Trophoblast cell (in vitro differentiated cells and primary cell): ENCODE measurements around the gene ANKK1.
A peak's percentile ranks its signal among the peaks of the same experiment; 100 is the strongest.

ENCODE experiments used
- DNase-seq, 2 donors: peaks; one replicate each; pipeline ENCODE4 v3.0.0-alpha.2; 2016
- H2AFZ ChIP-seq: 2 replicates; pipeline ENCODE4 v1.6.1; 2013; ENCODE audit warnings: low read length, moderate library complexity, mild to moderate bottlenecking; ENCODE audit not compliant: insufficient read depth, poor library complexity
- H2AK5ac ChIP-seq: 2 replicates; pipeline ENCODE4 v1.6.1; 2013; ENCODE audit warnings: mild to moderate bottlenecking, low read length
- H2BK120ac ChIP-seq: 2 replicates; pipeline ENCODE4 v1.6.1; 2013; ENCODE audit warnings: low read length, mild to moderate bottlenecking, moderate library complexity; ENCODE audit not compliant: insufficient read depth, poor library complexity
- H2BK12ac ChIP-seq: 2 replicates; pipeline ENCODE4 v1.6.1; 2013; ENCODE audit warnings: mild to moderate bottlenecking, low read length, moderate library complexity
- H2BK5ac ChIP-seq: 2 replicates; pipeline ENCODE4 v1.6.1; 2013; ENCODE audit warnings: low read length, low read depth, moderate library complexity, mild to moderate bottlenecking; ENCODE audit not compliant: poor library complexity
- H3K14ac ChIP-seq: 2 replicates; pipeline ENCODE4 v1.6.1; 2013; ENCODE audit warnings: mild to moderate bottlenecking, low read length
- H3K18ac ChIP-seq: 2 replicates; pipeline ENCODE4 v1.6.1; 2013; ENCODE audit warnings: mild to moderate bottlenecking, low read length
- H3K23ac ChIP-seq: 2 replicates; pipeline ENCODE4 v1.6.1; 2013; ENCODE audit warnings: low read length
- H3K27ac ChIP-seq: 2 replicates; pipeline ENCODE4 v1.5.1; 2013; ENCODE audit warnings: low read depth, mild to moderate bottlenecking, inconsistent platforms, low read length, moderate library complexity
- H3K27me3 ChIP-seq: 2 replicates; pipeline ENCODE4 v1.6.1; 2013; ENCODE audit warnings: inconsistent platforms, mild to moderate bottlenecking, low read length, moderate library complexity; ENCODE audit not compliant: insufficient read depth
- H3K36me3 ChIP-seq, 2 experiments: 1 replicate in 1 of 2; 2 replicates in 1 of 2; pipeline ENCODE4 v1.6.1; 2013; ENCODE audit warnings: low read length in 2 of 2, mild to moderate bottlenecking in 2 of 2, moderate library complexity in 1 of 2; ENCODE audit not compliant: insufficient read depth in 2 of 2, control insufficient read depth in 1 of 2
- H3K4ac ChIP-seq: 2 replicates; pipeline ENCODE4 v1.6.1; 2013; ENCODE audit warnings: low read depth, mild to moderate bottlenecking, low read length, moderate library complexity
- H3K4me1 ChIP-seq, 2 experiments: 1 replicate in 1 of 2; 2 replicates in 1 of 2; pipeline ENCODE4 v1.6.1; 2013; ENCODE audit warnings: low read length in 2 of 2, mild to moderate bottlenecking in 2 of 2, moderate library complexity in 1 of 2; ENCODE audit not compliant: insufficient read depth in 2 of 2, control insufficient read depth in 1 of 2
- H3K4me2 ChIP-seq: 2 replicates; pipeline ENCODE4 v1.6.1; 2013; ENCODE audit warnings: inconsistent platforms, mild to moderate bottlenecking, low read length, moderate library complexity
- H3K4me3 ChIP-seq: 2 replicates; pipeline ENCODE4 v1.5.1; 2013; ENCODE audit warnings: mild to moderate bottlenecking, low read depth, low read length, inconsistent platforms
- H3K79me1 ChIP-seq: one replicate; pipeline ENCODE4 v1.6.1; 2013; ENCODE audit warnings: low read length
- H3K79me2 ChIP-seq: 2 replicates; pipeline ENCODE4 v1.6.1; 2013; ENCODE audit warnings: low read length, mild to moderate bottlenecking; ENCODE audit not compliant: control insufficient read depth, insufficient read depth, poor library complexity
- H3K9ac ChIP-seq: 2 replicates; pipeline ENCODE4 v1.6.1; 2013; ENCODE audit warnings: mild to moderate bottlenecking, low read length
- H3K9me3 ChIP-seq: 2 replicates; pipeline ENCODE4 v1.6.1; 2013; ENCODE audit warnings: low read depth, mild to moderate bottlenecking, control low read depth, inconsistent platforms, low read length; ENCODE audit not compliant: insufficient read depth
- H4K12ac ChIP-seq: 2 replicates; pipeline ENCODE4 v1.6.1; 2013; ENCODE audit warnings: low read depth, mild to moderate bottlenecking, low read length, moderate library complexity
- H4K8ac ChIP-seq: 2 replicates; pipeline ENCODE4 v1.6.1; 2013; ENCODE audit warnings: low read depth, mild to moderate bottlenecking, low read length, moderate library complexity
- H4K91ac ChIP-seq: one replicate; pipeline ENCODE4 v1.6.1; 2013; ENCODE audit warnings: low read depth, mild to moderate bottlenecking, low read length, moderate library complexity
- WGBS: extraction: QIAGEN DNeasy Blood & Tissue Kit; methylation state at CpG from one replicate; pipeline ENCODE4 v1.1.7; 2013; ENCODE audit warnings: missing lambda C conversion rate; ENCODE audit not compliant: insufficient read length, insufficient coverage; ENCODE audit errors: extremely low coverage; 5-methylcytosine and 5-hydroxymethylcytosine counted together

Gene ANKK1

DNA sequence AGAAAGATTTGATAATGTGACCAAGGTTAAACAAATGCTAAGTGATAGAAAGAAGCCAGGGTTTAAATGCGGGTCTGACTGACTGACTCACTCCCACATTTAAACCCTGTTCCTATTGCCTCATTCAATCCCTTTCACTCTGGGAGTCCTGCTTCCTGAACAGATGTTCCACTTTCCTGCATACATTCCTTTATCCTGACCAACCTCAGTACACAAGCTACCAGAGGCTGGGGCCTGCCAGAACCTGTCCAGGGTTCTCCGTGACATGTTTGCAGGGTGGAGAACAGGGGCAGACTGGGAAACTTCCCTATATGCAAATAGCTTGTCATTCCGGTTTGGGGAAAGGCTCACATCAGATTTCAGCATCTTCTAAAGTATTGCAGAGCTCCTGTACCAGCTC lies 3.0 kb upstream of the ANKK1 start:
- Histone ChIP-seq H3K79me1 (peaks cover 21% of the 10 kb centered on the region), H3K18ac (no peak overlapping the region), H4K91ac (no peak overlapping the region), H4K8ac (no peak overlapping the region), H3K27ac (peak overlapping the region; percentile 66), H3K9ac (no peak overlapping the region), H3K79me2 (peaks cover 4% of the 10 kb centered on the region), H3K4me1 (peaks cover 25 to 29% of the 10 kb centered on the region in 2 experiments), H3K27me3 (no peaks in the 10 kb centered on the region), H2BK120ac (no peak overlapping the region), H4K12ac (no peak overlapping the region), H2BK12ac (no peak overlapping the region), H3K23ac (no peak overlapping the region), H2AFZ (no peak overlapping the region), H3K4me3 (no peak overlapping the region), H3K14ac (no peak overlapping the region), H3K9me3 (no peaks in the 10 kb centered on the region), H3K4me2 (no peak overlapping the region), H3K4ac (no peak overlapping the region), H2BK5ac (no peak overlapping the region), H2AK5ac (no peak overlapping the region), H3K36me3 (no peaks in the 10 kb centered on the region)
- no CpG with 5 or more reads among the region's 3 CpGs for WGBS
- peak; percentile 96 to 97 for DNase-seq

GRCh38 chr11:113385749-113386148 lies 1.8 kb upstream of the ANKK1 start:
- Histone ChIP-seq H3K4ac (no peak overlapping the region), H3K9me3 (no peaks in the 10 kb centered on the region), H3K27ac (peak overlapping the region; percentile 66), H3K79me2 (peaks cover 4% of the 10 kb centered on the region), H3K4me1 (peaks cover 25 to 29% of the 10 kb centered on the region in 2 experiments), H4K8ac (no peak overlapping the region), H2BK12ac (peak overlapping the region; percentile 11), H2AK5ac (peak overlapping the region; percentile 57), H2BK5ac (peak overlapping the region; percentile 70), H3K4me2 (no peak overlapping the region), H3K18ac (no peak overlapping the region), H3K9ac (no peak overlapping the region), H3K79me1 (peaks cover 21% of the 10 kb centered on the region), H3K23ac (no peak overlapping the region), H2AFZ (no peak overlapping the region), H3K36me3 (no peaks in the 10 kb centered on the region), H4K12ac (no peak overlapping the region), H4K91ac (peak overlapping the region; percentile 82), H3K14ac (peak overlapping the region; percentile 50), H3K27me3 (no peaks in the 10 kb centered on the region), H3K4me3 (no peak overlapping the region), H2BK120ac (peak overlapping the region; percentile 85)
- no CpG with 5 or more reads among the region's 3 CpGs for WGBS
- DNase-seq, result no peak

GRCh38 chr11:113386866-113387265 lies 713 bp upstream of the ANKK1 start:
- no peak overlapping the region for H3K4me3 ChIP-seq
- DNase-seq, result no peak
- H2BK12ac ChIP-seq, result peak overlapping the region; percentile 76
- H3K27ac ChIP-seq, result no peak overlapping the region
- H2AFZ ChIP-seq, result no peak overlapping the region
- no peak overlapping the region for H3K4me2 ChIP-seq
- peak overlapping the region; percentile 80 for H4K91ac ChIP-seq
- H4K12ac ChIP-seq, result no peak overlapping the region
- peaks cover 25 to 29% of the 10 kb centered on the region in 2 experiments for H3K4me1 ChIP-seq
- no peak overlapping the region for H3K23ac ChIP-seq
- H3K9me3 ChIP-seq, result no peaks in the 10 kb centered on the region
- H3K79me1 ChIP-seq, result peaks cover 21% of the 10 kb centered on the region
- no peaks in the 10 kb centered on the region for H3K36me3 ChIP-seq
- no peak overlapping the region for H3K4ac ChIP-seq
- H3K79me2 ChIP-seq, result peaks cover 4% of the 10 kb centered on the region
- H3K27me3 ChIP-seq, result no peaks in the 10 kb centered on the region
- no peak overlapping the region for H3K9ac ChIP-seq
- no CpG with 5 or more reads among the region's 6 CpGs for WGBS
- H3K14ac ChIP-seq, result peak overlapping the region; percentile 36
- peak overlapping the region; percentile 29 for H4K8ac ChIP-seq
- peak overlapping the region; percentile 56 for H3K18ac ChIP-seq
- H2BK120ac ChIP-seq, result peak overlapping the region; percentile 5
- H2AK5ac ChIP-seq, result peak overlapping the region; percentile 55
- peak overlapping the region; percentile 17 for H2BK5ac ChIP-seq

- no peak overlapping the region for H3K27ac ChIP-seq
- no peak overlapping the region for H2AFZ ChIP-seq
- H2BK5ac ChIP-seq, result no peak overlapping the region
- H3K4ac ChIP-seq, result no peak overlapping the region
- no peak overlapping the region for H4K12ac ChIP-seq
- H3K18ac ChIP-seq, result no peak overlapping the region
- DNase-seq, result no peak
- H3K27me3 ChIP-seq, result no peaks in the 10 kb centered on the region
- H3K36me3 ChIP-seq, result no peaks in the 10 kb centered on the region
- H3K79me1 ChIP-seq, result peaks cover 21% of the 10 kb centered on the region
- H3K14ac ChIP-seq, result no peak overlapping the region
- no peak overlapping the region for H2BK12ac ChIP-seq
- no peak overlapping the region for H3K9ac ChIP-seq
- H3K4me3 ChIP-seq, result no peak overlapping the region
- no peaks in the 10 kb centered on the region for H3K9me3 ChIP-seq
- H2BK120ac ChIP-seq, result no peak overlapping the region
- peaks cover 4% of the 10 kb centered on the region for H3K79me2 ChIP-seq
- no peak overlapping the region for H2AK5ac ChIP-seq
- H3K4me1 ChIP-seq, result peaks cover 25 to 29% of the 10 kb centered on the region in 2 experiments
- no peak overlapping the region for H3K4me2 ChIP-seq
- H4K8ac ChIP-seq, result no peak overlapping the region
- no peak overlapping the region for H4K91ac ChIP-seq
- H3K23ac ChIP-seq, result no peak overlapping the region
- no CpG with 5 or more reads among the region's 3 CpGs for WGBS
Measured at GRCh38 chr11:113389272-113389671, 1.7 kb downstream of the ANKK1 start.
